Left lung (tissue), 10 donors: ENCODE results near the gene NABP1. TPM values are rescaled to one million over a fixed set of nuclear protein-coding genes. Genes with fewer than 3 reads are reported as not detected.

Source experiments
- ATAC-seq: fragments of 200-7000 bp; cut with Tn5 transposase; one replicate; pipeline ENCODE4 v1.9.1; 2020; ENCODE audit warnings: moderate library complexity
- DNase-seq, 4 donors: peaks; one replicate each; pipeline ENCODE4 v3.0.0-alpha.2; 2013 to 2020
- H3K27ac ChIP-seq, 2 donors: fragments of 200-600 bp; sonication (generic) in 1 of 2; one replicate each; pipeline versions ENCODE4 v1.5.0 to v1.8.0; 2020 to 2021
- H3K27me3 ChIP-seq, 2 donors: fragments of 200-600 bp; sonication (generic) in 1 of 2; one replicate each; pipeline versions ENCODE4 v1.5.0 to v1.8.0; 2020 to 2021
- H3K36me3 ChIP-seq, 2 donors: fragments of 200-600 bp; sonication (generic) in 1 of 2; one replicate each; pipeline versions ENCODE4 v1.5.0 to v1.8.0; 2020 to 2021
- H3K4me1 ChIP-seq, 2 donors: fragments of 200-600 bp; one replicate each; pipeline ENCODE4 v1.8.0; 2021
- H3K4me3 ChIP-seq, 2 donors: fragments of 200-600 bp; sonication (generic) in 1 of 2; one replicate each; pipeline versions ENCODE4 v1.5.0 to v1.8.0; 2020 to 2021; ENCODE audit warnings: mild to moderate bottlenecking in 1 of 2
- H3K9me3 ChIP-seq, 2 donors: fragments of 200-600 bp; sonication (generic) in 1 of 2; one replicate each; pipeline versions ENCODE4 v1.5.0 to v1.8.0; 2020 to 2021
- intact Hi-C, 2 donors: fragments of 100-400 bp; cut with DNase I; formaldehyde crosslinking; loops; one replicate each; pipeline versions ENCODE4 v1.11.2 to v1.14.2; 2022
- polyA plus RNA-seq, 6 donors: library from polyadenylated mRNA; unstranded; fragments of 120-200 nt; gene quantifications; one replicate each; pipeline ENCODE4 v1.2.1, GENCODE V29; 2013; ENCODE audit not compliant: insufficient read length in 6 of 6
- total RNA-seq, 2 donors: library from RNA; stranded (reverse); fragmentation: NEBNext Ultra II Directional; extraction: Animal tissue kit (Norgen Biotek cat#: 25700); gene quantifications; one replicate each; pipeline ENCODE4 v1.2.1, GENCODE V29; 2021
- TF ChIP-seq, protein P1 (sequence below), 2 donors: fragments of 200-600 bp; sonication (generic) in 1 of 2; IDR thresholded peaks; one replicate each; pipeline versions ENCODE4 v1.5.0 to v1.8.0; 2021; ENCODE audit warnings: antibody characterized with exemption in 2 of 2
- donor health status: DM: no; HTN: yes; CAD: no.
- donor health status: DM: no; HTN: no; CAD: no.

Gene NABP1
- total and polyA plus RNA-seq, 8 donors: 12.2 to 122 (median 17.0) TPM

GRCh38 chr2:191682126-191682525 is 4.2 kb downstream of the NABP1 start:
- Histone ChIP-seq H3K27ac (peak overlapping the region in 1 of 2 donors; percentile 20), H3K9me3 (no peaks in the 10 kb centered on the region), H3K4me3 (peak overlapping the region in 1 of 2 donors; percentile 70), H3K4me1 (peaks cover 11 to 70% of the 10 kb centered on the region in 2 donors), H3K36me3 (peaks cover 0 to 58% of the 10 kb centered on the region in 2 donors), H3K27me3 (no peaks in the 10 kb centered on the region)
- DNase-seq (no peak), ATAC-seq (no peak)
- intact Hi-C loops: loop anchor here in 1 of 2 donors (10.0 kb wide), 1 partner anchor 117 kb away; no protein-coding TSS in a partner anchor
- TF ChIP-seq, protein P1, sequence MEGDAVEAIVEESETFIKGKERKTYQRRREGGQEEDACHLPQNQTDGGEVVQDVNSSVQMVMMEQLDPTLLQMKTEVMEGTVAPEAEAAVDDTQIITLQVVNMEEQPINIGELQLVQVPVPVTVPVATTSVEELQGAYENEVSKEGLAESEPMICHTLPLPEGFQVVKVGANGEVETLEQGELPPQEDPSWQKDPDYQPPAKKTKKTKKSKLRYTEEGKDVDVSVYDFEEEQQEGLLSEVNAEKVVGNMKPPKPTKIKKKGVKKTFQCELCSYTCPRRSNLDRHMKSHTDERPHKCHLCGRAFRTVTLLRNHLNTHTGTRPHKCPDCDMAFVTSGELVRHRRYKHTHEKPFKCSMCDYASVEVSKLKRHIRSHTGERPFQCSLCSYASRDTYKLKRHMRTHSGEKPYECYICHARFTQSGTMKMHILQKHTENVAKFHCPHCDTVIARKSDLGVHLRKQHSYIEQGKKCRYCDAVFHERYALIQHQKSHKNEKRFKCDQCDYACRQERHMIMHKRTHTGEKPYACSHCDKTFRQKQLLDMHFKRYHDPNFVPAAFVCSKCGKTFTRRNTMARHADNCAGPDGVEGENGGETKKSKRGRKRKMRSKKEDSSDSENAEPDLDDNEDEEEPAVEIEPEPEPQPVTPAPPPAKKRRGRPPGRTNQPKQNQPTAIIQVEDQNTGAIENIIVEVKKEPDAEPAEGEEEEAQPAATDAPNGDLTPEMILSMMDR (IDR thresholded peaks at IDR 0.05): no peak

DNA sequence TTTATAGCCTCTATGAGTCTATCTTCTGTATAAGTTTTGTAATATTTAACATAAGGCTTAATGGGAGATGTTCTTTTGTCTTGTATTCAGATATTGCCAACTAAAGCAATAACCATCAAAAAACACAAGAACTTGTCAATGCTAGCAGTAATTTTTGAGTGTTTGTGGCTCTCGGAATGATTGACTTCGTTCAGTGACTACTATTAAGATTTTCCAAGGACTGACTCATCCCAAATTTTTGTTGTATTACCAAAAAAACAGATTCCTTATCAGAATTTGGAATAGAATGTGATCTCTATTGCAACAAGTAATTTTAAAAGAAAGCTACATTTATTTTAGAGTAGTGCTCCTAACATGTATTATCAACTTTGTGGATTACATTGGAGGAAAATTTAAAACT is 8.1 kb downstream of the NABP1 start:
- TF ChIP-seq, protein P1 (IDR thresholded peaks at IDR 0.05): no peak
- Histone ChIP-seq H3K9me3 (no peaks in the 10 kb centered on the region), H3K4me1 (peaks cover 7 to 82% of the 10 kb centered on the region in 2 donors), H3K27ac (no peak overlapping the region), H3K27me3 (no peaks in the 10 kb centered on the region), H3K4me3 (no peak overlapping the region), H3K36me3 (peaks cover 0 to 81% of the 10 kb centered on the region in 2 donors)
- intact Hi-C loops: loop anchor here in 1 of 2 donors (10.0 kb wide), 1 partner anchor 121 kb away; no protein-coding TSS in a partner anchor
- DNase-seq (no peak), ATAC-seq (no peak)

DNA sequence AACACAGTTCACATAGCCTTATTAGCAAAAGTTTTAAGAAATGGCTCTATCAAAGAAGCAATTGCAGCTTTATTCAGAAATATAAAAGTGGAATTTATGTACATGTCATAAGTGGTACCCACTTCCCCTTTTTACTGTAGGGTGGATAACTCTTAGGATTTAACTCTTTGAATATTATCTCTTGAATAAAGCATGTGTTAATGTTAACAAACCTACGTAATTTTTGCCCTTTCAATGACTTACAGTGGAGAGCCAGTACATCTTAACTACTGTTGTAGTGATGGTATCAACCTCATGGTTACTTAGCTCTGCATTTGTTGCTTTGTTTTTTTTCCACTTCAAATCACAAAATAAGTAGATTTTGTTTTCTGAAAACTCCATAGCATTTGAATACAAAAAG is 8.8 kb downstream of the NABP1 start:
- H3K27me3 ChIP-seq: no peaks in the 10 kb centered on the region
- H3K9me3 ChIP-seq: no peaks in the 10 kb centered on the region
- intact Hi-C loops: loop anchor here in 1 of 2 donors (10.0 kb wide), 1 partner anchor 122 kb away; no protein-coding TSS in a partner anchor
- peaks cover 0 to 76% of the 10 kb centered on the region in 2 donors for H3K36me3 ChIP-seq
- TF ChIP-seq, protein P1 (IDR thresholded peaks at IDR 0.05): no peak
- no peak for DNase-seq
- peaks cover 7 to 80% of the 10 kb centered on the region in 2 donors for H3K4me1 ChIP-seq
- H3K4me3 ChIP-seq: no peak overlapping the region
- ATAC-seq: no peak
- H3K27ac ChIP-seq: no peak overlapping the region

GRCh38 chr2:191687867-191688266 is 9.9 kb downstream of the NABP1 start:
- H3K27me3 ChIP-seq: no peaks in the 10 kb centered on the region
- intact Hi-C loops: loop anchor here in 1 of 2 donors (10.0 kb wide), 1 partner anchor 123 kb away; no protein-coding TSS in a partner anchor
- H3K4me1 ChIP-seq: peaks cover 7 to 68% of the 10 kb centered on the region in 2 donors
- ATAC-seq (no peak), DNase-seq (no peak)
- TF ChIP-seq, protein P1 (IDR thresholded peaks at IDR 0.05): no peak
- peaks cover 0 to 65% of the 10 kb centered on the region in 2 donors for H3K36me3 ChIP-seq
- no peak overlapping the region for H3K4me3 ChIP-seq
- no peaks in the 10 kb centered on the region for H3K9me3 ChIP-seq
- peak overlapping the region in 1 of 2 donors; percentile 42 for H3K27ac ChIP-seq

GRCh38 chr2:191688934-191689695 is 11.2 kb downstream of the NABP1 start:
- Histone ChIP-seq H3K27me3 (no peaks in the 10 kb centered on the region), H3K36me3 (peaks cover 0 to 52% of the 10 kb centered on the region in 2 donors), H3K27ac (peak overlapping the region; percentile 14 to 42), H3K9me3 (no peaks in the 10 kb centered on the region), H3K4me1 (peaks cover 7 to 56% of the 10 kb centered on the region in 2 donors), H3K4me3 (no peak overlapping the region)
- DNase-seq (peak in 1 of 4 donors; percentile 32), ATAC-seq (peak; percentile 84)
- TF ChIP-seq, protein P1 (IDR thresholded peaks at IDR 0.05): no peak
- intact Hi-C loops: loop anchor here in 1 of 2 donors (10.0 kb wide), 1 partner anchor 124 kb away; no protein-coding TSS in a partner anchor
